ENCODE measurements around the gene CMKLR1. TPM values are rescaled to one million over a fixed set of nuclear protein-coding genes. Genes with fewer than 3 reads are reported as not detected.

Gene CMKLR1
- total and polyA plus RNA-seq, 2 donors (not counting 3 experiments of a cell fraction or from before 2014, with no cell fraction given): 0.61 TPM; not detected in 1

- Histone ChIP-seq H3K27ac (ENCODE audit: insufficient read depth, low read depth, low read length) (no peak overlapping the region), H3K36me3 (ENCODE audit: control insufficient read depth in 2 of 2, extremely low read depth in 1 of 2, insufficient read depth in 2 of 2, low read length in 2 of 2) (no peaks in the 10 kb centered on the region), H3K27me3 (ENCODE audit: control insufficient read depth in 2 of 2, insufficient read depth in 2 of 2, low read length in 2 of 2) (peaks cover 5 to 10% of the 10 kb centered on the region in 2 experiments), H3K9me3 (replicated peaks; ENCODE audit: control insufficient read depth, insufficient read depth, low read length) (no peaks in the 10 kb centered on the region), H3K4me3 (replicated peaks in 1 of 3; ENCODE audit: insufficient read depth in 1 of 3, low read depth in 1 of 3, low read length in 3 of 3) (no peak overlapping the region), H3K4me1 (ENCODE audit: control insufficient read depth, extremely low read depth, insufficient read depth, low read length) (no peaks in the 10 kb centered on the region), H3K79me2 (ENCODE audit: control insufficient read depth, insufficient read depth, low read length) (no peaks in the 10 kb centered on the region), H2AFZ (ENCODE audit: low read depth, low read length) (no peak overlapping the region), H3K9ac (replicated peaks; ENCODE audit: extremely low read depth, insufficient read depth, low read length) (no peak overlapping the region), H3K9me1 (replicated peaks; ENCODE audit: control insufficient read depth, extremely low read depth, insufficient read depth, low read length) (no peaks in the 10 kb centered on the region), H4K20me1 (replicated peaks; ENCODE audit: control insufficient read depth, extremely low read depth, insufficient read depth, low read length) (no peaks in the 10 kb centered on the region), H3K4me2 (ENCODE audit: insufficient read depth, low read length) (no peak overlapping the region)
- DNase-seq (ENCODE audit: low read depth, low spot score) (no peak), FAIRE-seq (no peak)
- dilution Hi-C loops (cut with MboI; ENCODE audit: extremely low pct_ligation_motif_present, low sequenced_read_pairs): no loop called here
- CTCF ChIA-PET: interaction anchor here (1.2 kb wide), 1 partner anchor 23 kb away, joined by 3 read pairs; no protein-coding TSS in a partner anchor
- POLR2A ChIA-PET: no interaction called here
- TF ChIP-seq POLR2A (IDR thresholded peaks at IDR 0.05; ENCODE audit: low read depth, low read length) (no peak), EZH2 (IDR thresholded peaks at IDR 0.05; ENCODE audit: borderline replicate concordance, low read depth, low read length, severe bottlenecking) (no peak), MAX (IDR thresholded peaks at IDR 0.05; ENCODE audit: insufficient read depth, insufficient read length) (no peak), CTCF (IDR thresholded peaks at IDR 0.05; ENCODE audit: extremely low read depth in 1 of 2, insufficient read depth in 1 of 2, low read depth in 1 of 2, low read length in 2 of 2) (no peak), GATA2 (IDR thresholded peaks at IDR 0.05; ENCODE audit: insufficient read depth, insufficient read length, low read depth, low read length) (no peak), POLR2AphosphoS5 (IDR thresholded peaks at IDR 0.05; ENCODE audit: insufficient read depth, low read depth, low read length) (no peak), MYC (IDR thresholded peaks at IDR 0.05; ENCODE audit: low read depth, low read length) (no peak), FOS (IDR thresholded peaks at IDR 0.05; ENCODE audit: borderline replicate concordance, insufficient read depth, low read length) (no peak)
- no TSS peak for BruUV-seq (replicated peaks)
- intact Hi-C loops (cut with micrococcal nuclease): loop anchor here (10.0 kb wide), 1 partner anchor 109 kb away; no protein-coding TSS in a partner anchor
Observed at GRCh38 chr12:108325549-108325948, 13.6 kb downstream of the CMKLR1 start.
